HG03025 (cell line): ENCODE results near the gene CAMK4.

Experiments used
- ATAC-seq: cut with Tn5 transposase; IDR thresholded peaks from one replicate; pipeline ENCODE4 v1.9.1; 2021; ENCODE audit warnings: mild to moderate bottlenecking, moderate library complexity; ENCODE audit not compliant: unreplicated experiment, low FRiP score

CAMK4 gene

GRCh38 chr5:111366388-111366787 lies 142.2 kb downstream of the CAMK4 start:
- no peak for ATAC-seq

DNA sequence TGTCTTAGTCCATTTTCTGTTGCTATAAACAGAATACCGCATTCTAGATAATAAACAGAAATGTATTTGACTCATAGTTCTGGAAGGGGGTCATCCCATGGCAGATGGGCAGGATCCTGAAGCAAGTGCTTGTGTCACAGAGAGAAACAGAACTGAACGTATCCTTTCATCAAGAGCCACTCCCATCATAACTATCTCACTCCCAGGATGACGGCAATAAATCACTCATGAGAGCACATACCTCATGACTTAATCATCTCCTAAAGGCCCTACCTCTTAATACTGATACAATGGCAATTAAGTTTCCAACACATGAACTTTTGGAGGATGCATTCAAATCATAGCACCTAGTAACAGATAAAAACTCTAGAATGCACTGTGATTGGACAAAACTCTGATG lies 142.9 kb downstream of the CAMK4 start:
- ATAC-seq, result no peak

GRCh38 chr5:111372799-111373198 lies 148.6 kb downstream of the CAMK4 start:
- no peak for ATAC-seq

DNA sequence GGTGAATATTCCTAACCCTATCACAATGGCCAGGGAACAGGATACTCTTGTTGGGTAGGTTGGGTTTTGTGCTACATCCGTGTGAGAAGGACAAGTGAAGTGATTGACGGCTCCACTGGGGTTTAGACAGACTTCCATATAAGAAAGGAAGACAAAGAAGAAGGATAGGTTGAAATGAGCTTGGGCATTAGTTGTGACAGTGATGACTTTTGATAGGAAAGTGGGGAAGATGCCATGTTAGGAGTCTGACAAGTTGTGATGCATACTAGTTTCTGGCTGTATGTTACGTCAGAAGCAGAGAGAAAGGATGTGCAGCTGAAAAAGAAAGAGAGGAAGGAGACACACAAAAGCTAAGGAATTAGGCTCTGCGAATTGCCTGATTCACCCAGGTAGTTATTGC lies 150.2 kb downstream of the CAMK4 start:
- no peak for ATAC-seq

GRCh38 chr5:111375645-111376044 lies 151.5 kb downstream of the CAMK4 start:
- ATAC-seq, result no peak

DNA sequence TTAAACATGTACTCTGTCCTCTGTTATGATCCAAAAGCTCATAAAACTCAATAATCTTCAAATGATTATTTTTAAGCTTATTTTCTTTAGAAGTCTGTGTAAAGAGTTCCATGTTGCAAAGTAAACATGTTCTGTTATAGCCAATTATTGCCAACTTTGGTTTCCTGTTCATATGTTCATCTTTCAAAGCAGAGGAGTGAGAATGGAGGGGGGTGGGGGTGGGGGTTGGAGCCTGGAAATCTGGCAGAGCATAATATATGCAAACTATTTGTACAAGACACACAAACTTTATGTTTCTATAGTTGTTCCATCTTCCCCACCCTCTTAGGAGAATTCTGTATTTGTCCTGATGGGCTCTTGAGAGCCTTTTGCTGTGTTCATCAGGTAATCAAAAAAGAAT lies 153.1 kb downstream of the CAMK4 start:
- ATAC-seq, result no peak

GRCh38 chr5:111379391-111379816 lies 155.2 kb downstream of the CAMK4 start:
- no peak for ATAC-seq

DNA sequence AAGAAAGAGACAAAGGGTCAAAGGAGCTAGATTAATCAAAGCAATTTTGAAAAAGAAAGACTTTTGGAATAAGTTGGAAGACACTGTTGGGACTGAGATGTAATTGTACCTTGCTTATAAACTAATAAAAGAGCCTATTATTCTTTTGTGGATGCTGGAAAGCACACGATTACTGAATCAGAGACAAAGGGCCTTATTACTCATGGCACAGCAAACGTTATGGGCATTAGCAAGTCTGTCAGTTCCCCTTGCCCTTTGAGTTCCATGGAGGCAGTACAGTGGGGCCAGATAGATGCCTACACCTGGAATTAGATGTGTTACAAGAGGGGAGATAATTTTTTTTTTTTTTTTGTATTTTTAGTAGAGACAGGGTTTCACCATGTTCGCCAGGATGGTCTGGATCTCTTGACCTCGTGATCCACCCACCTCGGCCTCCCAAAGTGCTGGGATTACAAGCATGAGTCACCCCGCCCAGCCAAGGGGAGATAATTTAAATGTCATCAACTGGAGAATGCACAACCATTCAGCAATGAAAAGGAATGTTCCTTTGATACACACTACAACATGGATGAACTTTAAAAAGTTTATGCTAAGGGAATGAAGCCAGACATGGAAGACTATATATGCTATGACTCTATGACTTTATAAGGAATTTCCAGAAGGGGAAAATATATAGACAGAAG lies 159.2 kb downstream of the CAMK4 start:
- no peak for ATAC-seq

- ATAC-seq, result no peak
These were observed 160.0 kb downstream of the CAMK4 start for GRCh38 chr5:111384220-111384619.

DNA sequence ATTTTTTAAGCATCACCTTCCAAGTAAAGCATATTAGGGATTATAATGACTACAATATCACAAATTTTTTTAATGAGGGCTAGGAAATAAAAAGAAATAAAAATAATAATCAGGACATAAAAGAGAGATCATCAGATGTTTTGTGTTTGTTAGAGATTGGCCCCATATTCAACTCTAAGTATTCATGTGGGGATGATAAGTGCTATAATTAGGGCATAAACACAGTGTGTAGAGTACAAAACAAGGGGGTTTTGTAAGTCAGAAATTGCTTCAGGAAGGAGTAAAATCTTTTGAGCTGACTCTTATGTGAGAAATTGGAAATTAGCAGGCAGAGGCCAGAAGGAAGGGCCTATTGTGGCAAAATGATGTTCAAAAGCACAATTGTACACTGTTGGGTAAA lies 160.9 kb downstream of the CAMK4 start:
- no peak for ATAC-seq

DNA sequence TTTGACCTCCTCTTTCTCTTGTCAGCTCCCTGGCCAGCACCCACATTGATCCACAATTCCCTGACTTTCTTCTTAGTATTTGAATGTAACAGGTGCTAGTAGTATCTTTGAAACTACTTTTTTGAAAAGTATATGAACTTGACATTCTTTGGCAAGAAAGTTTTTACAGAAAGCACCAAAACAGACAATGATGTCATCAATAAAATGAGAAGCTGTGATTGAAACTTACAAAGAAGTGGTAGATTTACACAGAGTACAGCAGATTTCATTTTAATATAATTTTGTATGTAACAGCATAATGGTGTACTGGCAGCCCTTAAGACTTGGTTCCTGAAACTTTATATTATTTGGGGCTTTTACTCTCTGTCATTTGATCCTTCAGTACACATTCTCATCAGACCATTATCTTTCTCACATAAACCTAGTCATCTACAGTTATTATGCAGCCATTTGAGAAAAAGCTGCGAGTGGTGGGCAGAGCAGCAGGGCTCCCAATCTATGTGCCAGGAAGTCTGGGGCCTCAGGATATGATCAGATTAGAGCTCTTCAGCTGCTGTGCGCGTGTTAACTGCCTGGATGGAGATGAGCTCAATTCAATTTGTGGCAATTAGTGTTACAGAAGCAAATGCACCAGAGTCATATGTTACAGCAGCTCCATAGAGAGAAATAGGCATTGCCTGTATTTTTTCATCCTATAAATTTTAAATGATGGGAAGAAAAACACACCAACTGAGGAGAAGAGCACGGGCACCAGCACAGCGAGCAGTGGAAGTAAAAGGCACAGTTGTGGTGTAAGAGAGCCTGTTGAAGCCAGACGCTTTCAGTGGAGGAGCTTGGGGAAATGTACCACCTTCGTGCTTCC lies 162.0 kb downstream of the CAMK4 start:
- no peak for ATAC-seq

DNA sequence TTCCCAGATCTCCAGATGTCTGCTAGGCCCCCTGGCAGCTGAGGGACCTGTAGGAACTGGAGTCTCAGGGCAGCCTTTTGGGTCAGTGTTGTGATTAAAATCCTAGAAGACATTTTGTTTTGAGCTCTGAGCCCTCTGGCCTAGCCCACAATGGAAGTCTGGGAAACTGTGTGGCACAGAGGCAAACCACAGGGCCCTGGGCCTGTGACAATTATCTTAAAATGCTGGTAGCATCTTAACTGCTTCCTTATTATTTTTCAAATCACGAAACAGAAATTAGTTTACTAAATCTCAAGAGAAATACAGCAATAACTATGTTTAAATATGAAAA lies 162.6 kb downstream of the CAMK4 start:
- no peak for ATAC-seq

DNA sequence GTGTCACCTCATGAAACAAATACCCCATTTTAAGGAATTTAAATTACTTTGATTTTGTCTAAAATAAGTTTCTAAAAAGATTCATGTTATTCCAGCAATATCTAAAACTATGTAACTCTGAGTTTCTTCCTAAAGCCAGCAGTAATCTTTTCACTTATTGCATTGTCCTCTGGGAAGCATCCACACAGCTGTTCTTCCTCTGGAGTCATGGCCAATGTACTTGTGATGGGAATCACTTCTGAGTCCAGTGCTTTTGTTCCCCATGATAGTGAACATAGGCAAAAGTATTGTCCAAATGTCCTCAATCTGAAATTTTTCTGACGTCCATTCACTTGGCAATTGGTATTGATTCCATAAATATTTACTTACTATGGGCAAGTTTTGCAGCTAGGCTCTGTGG lies 163.2 kb downstream of the CAMK4 start:
- ATAC-seq, result no peak

- no peak for ATAC-seq
These were observed 165.4 kb downstream of the CAMK4 start for GRCh38 chr5:111389390-111390082.

DNA sequence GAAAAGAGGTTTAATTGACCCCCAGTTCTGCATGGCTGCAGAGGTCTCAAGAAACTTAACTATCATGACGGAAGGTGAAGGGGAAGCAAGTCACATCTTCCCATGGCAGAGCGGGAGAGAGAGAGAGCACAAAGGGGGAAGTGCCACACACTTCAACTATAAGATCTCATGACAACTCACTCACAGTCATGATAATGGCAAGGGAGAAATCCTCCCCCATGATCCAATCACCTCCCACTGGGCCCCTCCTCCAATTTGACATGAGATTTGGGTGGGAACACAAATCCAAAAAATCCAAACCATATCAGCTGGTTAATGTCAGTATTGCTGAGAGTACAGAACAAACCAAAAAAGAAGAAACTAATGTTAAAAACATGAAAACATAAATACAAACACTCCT lies 168.0 kb downstream of the CAMK4 start:
- ATAC-seq, result no peak

DNA sequence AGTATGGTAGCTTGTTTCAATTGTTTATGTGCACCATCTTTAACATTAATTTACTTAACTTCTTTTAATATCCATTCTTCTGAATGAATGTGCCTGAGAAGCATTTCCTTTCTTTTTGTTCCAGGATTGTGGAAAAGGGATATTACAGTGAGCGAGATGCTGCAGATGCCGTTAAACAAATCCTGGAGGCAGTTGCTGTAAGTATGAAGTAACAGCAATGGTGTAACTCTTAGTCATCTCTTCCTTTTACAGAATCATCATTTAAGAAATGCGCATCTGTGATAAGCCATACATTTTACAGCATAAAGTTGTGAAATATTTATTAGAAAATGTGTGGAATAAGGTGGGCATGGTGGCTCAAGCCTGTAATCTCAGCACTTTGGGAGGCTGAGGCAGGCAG lies 170.4 kb downstream of the CAMK4 start:
- ATAC-seq, result no peak

DNA sequence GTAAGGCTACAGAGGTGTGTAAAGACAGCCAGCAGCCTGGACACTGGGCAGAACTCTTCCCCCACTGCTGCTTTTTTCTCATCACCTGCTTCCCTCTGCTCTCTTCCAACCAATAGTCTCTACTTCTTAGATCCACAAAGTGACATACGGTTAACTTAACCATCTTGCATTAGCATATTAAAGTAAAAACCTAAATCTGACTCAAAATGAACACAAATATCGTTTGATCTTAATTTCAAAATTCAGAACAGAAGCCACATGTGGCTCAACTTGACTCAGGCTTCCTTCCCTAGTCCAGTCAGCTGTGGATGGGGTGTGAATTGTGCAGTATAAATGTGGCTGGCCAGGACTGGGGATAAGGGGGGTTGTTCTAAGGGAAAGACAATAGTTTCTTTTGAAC lies 173.8 kb downstream of the CAMK4 start:
- no peak for ATAC-seq

DNA sequence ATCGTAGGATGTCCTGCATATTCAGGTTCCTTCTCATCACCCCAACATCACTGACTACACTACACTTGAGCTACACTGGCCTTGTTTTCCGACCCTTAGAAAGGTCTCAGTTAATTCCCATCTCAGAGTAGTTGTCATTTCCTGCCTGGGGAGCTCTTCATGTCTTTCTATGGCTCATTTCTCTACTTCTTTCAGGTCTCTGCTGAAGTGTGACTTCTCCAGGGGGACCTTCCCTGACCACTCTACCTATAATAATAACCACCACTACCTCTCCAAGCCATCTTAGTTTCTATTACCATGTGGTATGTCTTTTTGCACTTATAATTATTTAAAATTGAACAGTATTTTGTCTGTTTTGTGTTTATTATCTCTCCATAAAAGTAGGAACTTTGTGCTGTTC lies 174.9 kb downstream of the CAMK4 start:
- no peak for ATAC-seq

- ATAC-seq, result no peak
These were observed 177.7 kb downstream of the CAMK4 start for GRCh38 chr5:111401906-111402305.

DNA sequence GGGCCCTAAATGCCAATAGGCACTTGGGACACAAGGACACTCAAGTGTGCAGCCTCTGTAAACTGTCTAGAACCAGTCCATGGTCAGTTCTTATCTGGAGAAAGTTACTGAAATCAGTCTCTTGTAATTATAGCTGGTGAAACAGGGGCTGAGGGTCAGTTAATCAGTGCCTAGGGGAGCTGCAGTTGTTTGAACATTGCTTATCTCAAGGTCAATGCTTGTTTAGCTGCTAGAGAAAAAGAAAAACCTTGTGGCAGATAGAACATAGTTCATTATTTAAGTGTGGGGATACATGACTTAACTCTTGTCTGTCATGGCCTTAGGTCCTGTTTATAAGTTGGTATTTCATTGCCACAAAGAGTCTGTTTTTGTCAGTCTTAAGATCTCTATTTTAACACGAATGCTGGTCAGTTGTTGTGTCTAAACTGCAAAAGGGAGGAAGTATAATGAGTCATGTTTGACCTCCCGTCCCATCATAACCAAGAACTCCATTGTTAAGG lies 180.1 kb downstream of the CAMK4 start:
- no peak for ATAC-seq

DNA sequence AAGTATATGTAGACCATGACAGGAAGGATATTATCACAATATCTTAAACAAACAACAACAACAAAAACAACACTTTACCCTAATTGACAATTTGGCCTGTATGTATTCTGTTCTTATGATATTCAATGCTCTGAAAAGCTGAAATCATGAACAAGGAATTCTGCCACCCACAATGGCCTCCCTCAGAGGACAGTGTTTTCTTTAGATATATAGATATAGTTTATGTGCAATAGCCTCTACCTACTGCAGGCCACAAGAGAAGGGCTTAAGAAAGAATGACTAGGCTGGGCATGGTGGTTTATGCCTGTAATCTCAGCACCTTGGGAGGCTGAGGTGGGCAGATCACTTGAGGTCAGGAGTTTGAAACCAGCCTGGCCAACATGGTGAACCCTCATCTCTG lies 183.4 kb downstream of the CAMK4 start:
- ATAC-seq, result no peak
